HG03575 (cell line): ENCODE measurements around the gene MID1IP1.
A peak's percentile ranks its signal among the peaks of the same experiment; 100 is the strongest.

Experiments
- ATAC-seq: cut with Tn5 transposase; IDR thresholded peaks from one replicate; pipeline ENCODE4 v1.9.1; 2021; ENCODE audit not compliant: unreplicated experiment, insufficient number of reproducible peaks, low FRiP score; ENCODE audit errors: extremely low read depth

Gene MID1IP1

GRCh38 chrX:38800981-38801845 is at the start of gene MID1IP1:
MID1IP1 (plus strand) TSS chrX:38801459; CDS start chrX:38804947, 3,488 bp downstream.
- ATAC-seq = peak; percentile 24

- ATAC-seq = no peak
These were observed 47.0 kb upstream of the MID1IP1 start for GRCh38 chrX:38754102-38754790.

GRCh38 chrX:38754818-38755718 is 46.2 kb upstream of the MID1IP1 start:
- no peak for ATAC-seq

- no peak for ATAC-seq
These were observed 40.4 kb upstream of the MID1IP1 start for GRCh38 chrX:38760883-38761282.

- no peak for ATAC-seq
These were observed 33.2 kb upstream of the MID1IP1 start for GRCh38 chrX:38768079-38768478.

GRCh38 chrX:38770152-38770551 is 31.1 kb upstream of the MID1IP1 start:
- no peak for ATAC-seq

GRCh38 chrX:38774249-38774648 is 27.0 kb upstream of the MID1IP1 start:
- ATAC-seq = no peak

- ATAC-seq = no peak
These were observed 4.3 kb upstream of the MID1IP1 start for GRCh38 chrX:38796946-38797345.

- ATAC-seq = no peak
These were observed 2.3 kb upstream of the MID1IP1 start for GRCh38 chrX:38798956-38799355.

GRCh38 chrX:38799995-38800580 is 1.2 kb upstream of the MID1IP1 start:
- no peak for ATAC-seq

- ATAC-seq = no peak
These were observed 2.0 kb downstream of the MID1IP1 start for GRCh38 chrX:38803243-38803587.

- ATAC-seq = peak; percentile 26
These were observed 2.6 kb downstream of the MID1IP1 start for GRCh38 chrX:38803588-38804431.

- ATAC-seq = no peak
These were observed 3.1 kb downstream of the MID1IP1 start for GRCh38 chrX:38804432-38804681.

- ATAC-seq = no peak
These were observed 3.6 kb downstream of the MID1IP1 start for GRCh38 chrX:38804682-38805431.

GRCh38 chrX:38805432-38806389 is 4.5 kb downstream of the MID1IP1 start:
- no peak for ATAC-seq

GRCh38 chrX:38806875-38807621 is 5.8 kb downstream of the MID1IP1 start:
- ATAC-seq = no peak
